HCT116 (cell line): Measurements from ENCODE around the gene TMEM161B. TPM values are rescaled to one million over a fixed set of nuclear protein-coding genes. Genes with fewer than 3 reads are reported as not detected.

ENCODE experiments used
- ATAC-seq: fragments of 200-7000 bp; cut with Tn5 transposase; 2 replicates; pipeline ENCODE4 v1.9.1; 2020; ENCODE audit warnings: mild to moderate bottlenecking, moderate library complexity
- BruUV-seq: library from RNA; stranded (reverse); fragments of 400-500 nt; replicated peaks from 2 replicates; lab custom pipeline; 2021; lab: Mats Ljungman, UMichigan
- CTCF ChIA-PET: fragments of 300-600 bp; sonication (Branson Sonifier 250); formaldehyde crosslinking; loops from one replicate; lab custom pipeline; 2021; ENCODE audit warnings: antibody characterized with exemption; lab: Charles Lee
- POLR2A ChIA-PET: fragments of 300-600, 350-600 bp; sonication (Branson Sonifier 250); formaldehyde crosslinking; loops from one replicate; lab custom pipeline; 2021; ENCODE audit warnings: antibody characterized with exemption; lab: Charles Lee
- RAD21 ChIA-PET, 2 experiments: fragments of 300-600 bp; sonication (Branson Sonifier 250); formaldehyde crosslinking; loops; one replicate each; lab custom pipeline; 2023; ENCODE audit warnings: low total read pairs in 2 of 2; ENCODE audit not compliant: uncharacterized antibody in 2 of 2, unreplicated experiment in 2 of 2, low non-redundant PET in 1 of 2; lab: Charles Lee
- DNase-seq: peaks from one replicate; pipeline ENCODE4 v3.0.0-alpha.2; 2010; ENCODE audit warnings: low read depth, low spot score
- H2AFZ ChIP-seq: fragments of 200-600 bp; shearing (Covaris generic), sonication (generic); 2 replicates; pipeline ENCODE4 v1.6.1; 2017; ENCODE audit warnings: low read depth, mixed run types, mixed read lengths, antibody characterized with exemption, low read length; ENCODE audit not compliant: poor library complexity, severe bottlenecking
- H3K27ac ChIP-seq: 2 replicates; pipeline ENCODE4 v1.5.1; 2012; ENCODE audit warnings: low read depth, low read length
- H3K27me3 ChIP-seq: fragments of 200-600 bp; sonication (generic); 2 replicates; pipeline ENCODE4 v1.6.1; 2016; ENCODE audit warnings: mixed run types, low read length, mixed read lengths; ENCODE audit not compliant: insufficient read depth
- H3K36me3 ChIP-seq, 2 experiments: fragments of 200-500 bp in 1 of 2; fragments of 200-600 bp in 1 of 2; sonication (Bioruptor generic) in 1 of 2; sonication (generic) in 1 of 2; 2 replicates each; pipeline versions ENCODE4 v1.5.1 to v1.6.1; 2014 to 2016; ENCODE audit warnings: low read length in 2 of 2, inconsistent platforms in 1 of 2, mixed read lengths in 1 of 2, mixed run types in 1 of 2; ENCODE audit not compliant: insufficient read depth in 2 of 2, control insufficient read depth in 1 of 2
- H3K4me1 ChIP-seq, 2 experiments: fragments of 200-600 bp in 1 of 2; sonication (generic) in 1 of 2; 2 replicates each; pipeline versions ENCODE4 v1.5.1 to v1.6.1; 2012 to 2017; ENCODE audit warnings: low read length in 2 of 2, inconsistent platforms in 1 of 2, mild to moderate bottlenecking in 1 of 2, mixed read lengths in 1 of 2, mixed run types in 1 of 2, moderate library complexity in 1 of 2; ENCODE audit not compliant: insufficient read depth in 2 of 2, control insufficient read depth in 1 of 2
- H3K4me2 ChIP-seq: fragments of 200-600 bp; sonication (generic); 2 replicates; pipeline ENCODE4 v1.6.1; 2017; ENCODE audit warnings: mixed run types, low read length, mixed read lengths
- H3K4me3 ChIP-seq, 2 experiments: fragments of 200-600 bp in 1 of 2; sonication (generic) in 1 of 2; replicated peaks in 1 of 2; 2 replicates each; pipeline ENCODE4 v1.5.1; 2011 to 2016; ENCODE audit warnings: low read length in 2 of 2, control low read depth in 1 of 2, low read depth in 1 of 2, mild to moderate bottlenecking in 1 of 2, mixed read lengths in 1 of 2, mixed run types in 1 of 2
- H3K79me2 ChIP-seq: fragments of 200-600 bp; sonication (generic); 2 replicates; pipeline ENCODE4 v1.6.1; 2017; ENCODE audit warnings: mild to moderate bottlenecking, mixed run types, low read length, moderate library complexity, mixed read lengths; ENCODE audit not compliant: insufficient read depth
- H3K9ac ChIP-seq: fragments of 200-600 bp; sonication (generic); 2 replicates; pipeline ENCODE4 v1.6.1; 2016; ENCODE audit warnings: low read length, mixed read lengths
- H3K9me2 ChIP-seq: fragments of 200-600 bp; sonication (generic), shearing (Covaris generic); 2 replicates; pipeline ENCODE4 v1.6.1; 2017; ENCODE audit warnings: mixed run types, mild to moderate bottlenecking, moderate library complexity; ENCODE audit not compliant: insufficient read depth
- H3K9me3 ChIP-seq, 2 experiments: fragments of 200-500 bp in 1 of 2; fragments of 200-600 bp in 1 of 2; sonication (Bioruptor generic) in 1 of 2; sonication (generic) in 1 of 2; 2 replicates each; pipeline ENCODE4 v1.6.1; 2014 to 2017; ENCODE audit warnings: low read length in 2 of 2, mixed read lengths in 2 of 2, inconsistent platforms in 1 of 2, low read depth in 1 of 2, mild to moderate bottlenecking in 1 of 2, mixed run types in 1 of 2, moderate library complexity in 1 of 2; ENCODE audit not compliant: control insufficient read depth in 1 of 2, insufficient read depth in 1 of 2
- H4K20me1 ChIP-seq: fragments of 200-600 bp; sonication (generic), shearing (Covaris generic); 2 replicates; pipeline ENCODE4 v1.6.1; 2017; ENCODE audit warnings: mixed run types, mild to moderate bottlenecking, moderate library complexity; ENCODE audit not compliant: insufficient read depth
- EGR1 ChIP-seq: IDR thresholded peaks from 2 replicates; pipeline ENCODE4 v1.6.1; 2012; ENCODE audit warnings: low read depth
- EZH2phosphoT487 ChIP-seq: fragments of 200-600 bp; IDR thresholded peaks from 2 replicates; pipeline ENCODE4 v1.6.1; 2018; ENCODE audit warnings: antibody characterized with exemption, borderline replicate concordance
- FOSL1 ChIP-seq: IDR thresholded peaks from 2 replicates; pipeline ENCODE4 v1.6.1; 2012; ENCODE audit warnings: low read depth
- JUND ChIP-seq: IDR thresholded peaks from 2 replicates; pipeline ENCODE4 v1.6.1; 2012
- MAX ChIP-seq: IDR thresholded peaks from 2 replicates; pipeline ENCODE4 v1.6.1; 2012
- POLR2A ChIP-seq: IDR thresholded peaks from 2 replicates; pipeline ENCODE4 v1.7.0; 2011; ENCODE audit warnings: borderline replicate concordance; ENCODE audit not compliant: insufficient read depth, insufficient read length; ENCODE audit errors: extremely low read depth
- REST ChIP-seq: IDR thresholded peaks from 2 replicates; pipeline ENCODE4 v1.6.1; 2012; ENCODE audit warnings: low read depth
- SIN3A ChIP-seq: IDR thresholded peaks from 2 replicates; pipeline ENCODE4 v1.6.1; 2012; ENCODE audit warnings: low read depth
- ZBTB33 ChIP-seq: IDR thresholded peaks from 2 replicates; pipeline ENCODE4 v1.6.1; 2011; ENCODE audit warnings: mild to moderate bottlenecking, low read length, moderate library complexity; ENCODE audit not compliant: insufficient replicate concordance; ENCODE audit errors: extremely low read depth
- ZNF274 ChIP-seq: fragments of 200-500 bp; sonication (Bioruptor generic); IDR thresholded peaks from 2 replicates; pipeline ENCODE4 v1.6.1; 2014; ENCODE audit warnings: mild to moderate bottlenecking, low read depth, low read length, inconsistent platforms
- intact Hi-C: fragments of 100-400 bp; cut with micrococcal nuclease; formaldehyde crosslinking; loops from 2 replicates; pipeline ENCODE4 v1.10.0; 2022
- total RNA-seq: library from RNA; stranded (reverse); gene quantifications from one replicate; pipeline ENCODE4 v1.2.1, GENCODE V29; 2021; ENCODE audit not compliant: unreplicated experiment

TMEM161B gene
- total RNA-seq, 1 experiment from 2014 or later, result 22.1 TPM

GRCh38 chr5:88287846-88288527 lies 19.3 kb upstream of the TMEM161B start:
- RAD21 ChIA-PET, result interaction anchor here in 1 of 2 experiments (0.5 kb wide), 1 partner anchor 16 kb away, joined by 3 read pairs; no protein-coding TSS in a partner anchor
- Histone ChIP-seq H2AFZ (no peak overlapping the region), H3K36me3 (peaks cover 0 to 4% of the 10 kb centered on the region in 2 experiments; a peak in 1 of 4 replicates), H3K27ac (no peak overlapping the region), H3K4me1 (no peaks in the 10 kb centered on the region), H4K20me1 (no peaks in the 10 kb centered on the region)
- no TSS peak for BruUV-seq
- TF ChIP-seq MAX, result no peak
- no peak for TF ChIP-seq POLR2A
- TF ChIP-seq REST, result no peak
- no peak for TF ChIP-seq EGR1
- TF ChIP-seq JUND, result no peak
- TF ChIP-seq FOSL1, result no peak
- TF ChIP-seq EZH2phosphoT487, result no peak
- TF ChIP-seq SIN3A, result no peak
- no peak for TF ChIP-seq ZNF274
- no peak for TF ChIP-seq ZBTB33
- TF ChIP-seq, all 23 proteins: peak for 0
- Histone ChIP-seq H3K4me2 (no peak overlapping the region), H3K9me3 (no peaks in the 10 kb centered on the region), H3K9me2 (no peaks in the 10 kb centered on the region), H3K27me3 (no peaks in the 10 kb centered on the region), H3K9ac (no peak overlapping the region), H3K79me2 (no peaks in the 10 kb centered on the region), H3K4me3 (no peak overlapping the region)
- no peak for DNase-seq
- ATAC-seq, result no peak
- ChIA-PET CTCF (no interaction called here), POLR2A (no interaction called here)
- intact Hi-C loops, result no loop called here
